CD14-positive monocyte (primary cell): ENCODE data around the gene PARD6B. TPM values are rescaled to one million over a fixed set of nuclear protein-coding genes. Genes with fewer than 3 reads are reported as not detected.

Experiments
- DNase-seq, 3 donors: peaks; one replicate each; pipeline ENCODE4 v3.0.0-alpha.2; 2011 to 2022
- H2AFZ ChIP-seq: 2 replicates; pipeline ENCODE4 v1.6.0; 2012; ENCODE audit warnings: mild to moderate bottlenecking, low read depth, low read length, inconsistent platforms; ENCODE audit not compliant: insufficient read depth, poor library complexity, severe bottlenecking
- H3K27ac ChIP-seq, 2 donors: 1 replicate in 1 of 2; 2 replicates in 1 of 2; pipeline ENCODE4 v1.5.1; 2012 to 2013; ENCODE audit warnings: low read length in 2 of 2, control low read depth in 1 of 2, inconsistent platforms in 1 of 2, low read depth in 1 of 2, mild to moderate bottlenecking in 1 of 2
- H3K27me3 ChIP-seq, 2 donors: one replicate each; pipeline versions ENCODE4 v1.6.0 to v1.6.1; 2011 to 2013; ENCODE audit warnings: low read length in 2 of 2; ENCODE audit not compliant: control insufficient read depth in 2 of 2, insufficient read depth in 2 of 2
- H3K36me3 ChIP-seq, 2 donors: replicated peaks in 1 of 2; 1 replicate in 1 of 2; 2 replicates in 1 of 2; pipeline versions ENCODE4 v1.5.1 to v1.6.1; 2012 to 2013; ENCODE audit warnings: low read length in 2 of 2, control low read depth in 1 of 2, inconsistent platforms in 1 of 2, mild to moderate bottlenecking in 1 of 2; ENCODE audit not compliant: insufficient read depth in 2 of 2, control insufficient read depth in 1 of 2
- H3K4me1 ChIP-seq, 2 donors: 1 replicate in 1 of 2; 2 replicates in 1 of 2; pipeline versions ENCODE4 v1.5.1 to v1.6.1; 2012 to 2013; ENCODE audit warnings: low read length in 2 of 2, control low read depth in 1 of 2, inconsistent platforms in 1 of 2, mild to moderate bottlenecking in 1 of 2, moderate library complexity in 1 of 2; ENCODE audit not compliant: insufficient read depth in 2 of 2, control insufficient read depth in 1 of 2
- H3K4me2 ChIP-seq: replicated peaks from 2 replicates; pipeline ENCODE3; 2012; ENCODE audit warnings: low read length, moderate library complexity, mild to moderate bottlenecking; ENCODE audit not compliant: poor library complexity, severe bottlenecking; ENCODE audit errors: extremely low read depth
- H3K4me3 ChIP-seq, 3 experiments: fragments of 200-600 bp in 1 of 3; sonication (generic) in 1 of 3; replicated peaks in 1 of 3; 1 replicate in 2 of 3; 2 replicates in 1 of 3; pipeline ENCODE4 v1.5.1; 2011 to 2013; ENCODE audit warnings: low read length in 3 of 3, mild to moderate bottlenecking in 3 of 3, control low read depth in 2 of 3, low read depth in 2 of 3, inconsistent platforms in 1 of 3, moderate library complexity in 1 of 3
- H3K79me2 ChIP-seq: 2 replicates; pipeline ENCODE4 v1.6.0; 2012; ENCODE audit warnings: mild to moderate bottlenecking, control low read depth, inconsistent platforms, low read length, moderate library complexity; ENCODE audit not compliant: insufficient read depth
- H3K9ac ChIP-seq: 2 replicates; pipeline ENCODE4 v1.6.0; 2017; ENCODE audit warnings: low read length, mild to moderate bottlenecking; ENCODE audit not compliant: insufficient read depth, poor library complexity, severe bottlenecking
- H3K9me3 ChIP-seq, 2 donors: replicated peaks in 1 of 2; 1 replicate in 1 of 2; 2 replicates in 1 of 2; pipeline versions ENCODE4 v1.5.1 to v1.6.1; 2012 to 2013; ENCODE audit warnings: low read length in 2 of 2, control low read depth in 1 of 2; ENCODE audit not compliant: control insufficient read depth in 1 of 2, insufficient read depth in 1 of 2
- H4K20me1 ChIP-seq: 2 replicates; pipeline ENCODE4 v1.6.0; 2012; ENCODE audit warnings: mild to moderate bottlenecking, low read length, control low read depth, moderate library complexity; ENCODE audit not compliant: insufficient read depth
- H3K27ac Mint-ChIP-seq, 7 donors: one replicate each; pipeline ENCODE4 v1.8.0; 2020; ENCODE audit warnings: mild to moderate bottlenecking in 7 of 7, mixed read lengths in 7 of 7, moderate library complexity in 6 of 7, inconsistent platforms in 2 of 7
- H3K27me3 Mint-ChIP-seq, 3 donors: one replicate each; pipeline ENCODE4 v1.8.0; 2021 to 2022; ENCODE audit warnings: low read depth in 3 of 3, mild to moderate bottlenecking in 3 of 3, mixed read lengths in 3 of 3, moderate library complexity in 3 of 3, inconsistent platforms in 1 of 3
- H3K36me3 Mint-ChIP-seq, 2 donors: one replicate each; pipeline ENCODE4 v1.8.0; 2020; ENCODE audit warnings: mixed read lengths in 2 of 2, inconsistent platforms in 1 of 2, mild to moderate bottlenecking in 1 of 2
- H3K4me1 Mint-ChIP-seq: one replicate; pipeline ENCODE4 v1.8.0; 2020; ENCODE audit warnings: mild to moderate bottlenecking, mixed read lengths
- H3K4me3 Mint-ChIP-seq, 2 donors: one replicate each; pipeline ENCODE4 v1.8.0; 2020; ENCODE audit warnings: mild to moderate bottlenecking in 2 of 2, mixed read lengths in 2 of 2, moderate library complexity in 1 of 2
- H3K9me3 Mint-ChIP-seq, 7 donors: one replicate each; pipeline ENCODE4 v1.8.0; 2020 to 2022; ENCODE audit warnings: mixed read lengths in 7 of 7, mild to moderate bottlenecking in 6 of 7, moderate library complexity in 6 of 7, inconsistent platforms in 2 of 7
- CTCF ChIP-seq: fragments of 200-600 bp; IDR thresholded peaks from one replicate; pipeline ENCODE4 v1.8.0; 2022; ENCODE audit warnings: antibody characterized with exemption, mild to moderate bottlenecking
- WGBS: methylation state at CpG from one replicate; pipeline ENCODE4 v1.1.5; 2013; ENCODE audit warnings: missing lambda C conversion rate; ENCODE audit not compliant: insufficient coverage; 5-methylcytosine and 5-hydroxymethylcytosine counted together
- intact Hi-C, 2 donors: fragments of 100-400 bp; cut with micrococcal nuclease; formaldehyde crosslinking; loops; one replicate each; pipeline versions ENCODE4 v1.15.0 to v1.15.1; 2023
- polyA plus RNA-seq, 3 donors: library from polyadenylated mRNA; depleted of rRNA in 1 of 3; unstranded in 2 of 3; stranded (reverse) in 1 of 3; fragments of 300-500 nt in 2 of 3; fragments of >200 nt in 1 of 3; fragmentation: Illumina TruSeq in 2 of 3; gene quantifications; 1 replicate in 2 of 3; 2 replicates in 1 of 3; pipeline ENCODE4 v1.2.3, GENCODE V29; 2012 to 2021

The PARD6B gene
- polyA plus RNA-seq, 3 donors: 0.04 to 0.13 (median 0.13) TPM

- no peak overlapping the region for H3K4me3 ChIP-seq
- no peak overlapping the region for H3K27ac Mint-ChIP-seq
- WGBS: no CpG with 5 or more reads among the region's 8 CpGs
These were observed 22.3 kb upstream of the PARD6B start for GRCh38 chr20:50708845-50709635.

GRCh38 chr20:50709636-50709973 lies 21.8 kb upstream of the PARD6B start:
- Mint-ChIP-seq H3K27me3 (peaks cover 0 to 25% (median 21%) of the 10 kb centered on the region in 3 donors), H3K4me1 (peaks cover 13% of the 10 kb centered on the region), H3K4me3 (no peak overlapping the region), H3K9me3 (peaks cover 0 to 4% (median 0%) of the 10 kb centered on the region in 7 donors), H3K36me3 (no peaks in the 10 kb centered on the region), H3K27ac (no peak overlapping the region)
- Histone ChIP-seq H3K36me3 (no peaks in the 10 kb centered on the region), H3K9me3 (no peaks in the 10 kb centered on the region), H3K4me1 (peaks cover 8 to 9% of the 10 kb centered on the region in 2 donors), H3K79me2 (no peaks in the 10 kb centered on the region), H3K9ac (no peak overlapping the region), H4K20me1 (no peaks in the 10 kb centered on the region), H3K27ac (no peak overlapping the region), H3K4me3 (no peak overlapping the region), H3K27me3 (peaks cover 0 to 3% of the 10 kb centered on the region in 2 donors), H3K4me2 (no peak overlapping the region), H2AFZ (no peak overlapping the region)
- WGBS: 42% methylated on average over 2 of the region's 5 CpGs
- DNase-seq: no peak
- TF ChIP-seq CTCF: no peak
- intact Hi-C loops: no loop called here

More at GRCh38 chr20:50708845-50709635, 22.3 kb upstream of the PARD6B start:
- Histone ChIP-seq H3K36me3 (no peaks in the 10 kb centered on the region), H3K27ac (no peak overlapping the region), H3K9ac (no peak overlapping the region), H3K4me2 (no peak overlapping the region), H4K20me1 (no peaks in the 10 kb centered on the region), H3K79me2 (no peaks in the 10 kb centered on the region), H2AFZ (no peak overlapping the region), H3K9me3 (no peaks in the 10 kb centered on the region), H3K4me1 (peaks cover 8 to 9% of the 10 kb centered on the region in 2 donors), H3K27me3 (peaks cover 0 to 3% of the 10 kb centered on the region in 2 donors)
- Mint-ChIP-seq H3K36me3 (no peaks in the 10 kb centered on the region), H3K9me3 (peaks cover 0 to 4% (median 0%) of the 10 kb centered on the region in 7 donors), H3K4me1 (peaks cover 13% of the 10 kb centered on the region), H3K4me3 (no peak overlapping the region), H3K27me3 (peaks cover 0 to 22% (median 20%) of the 10 kb centered on the region in 3 donors)
- no peak for TF ChIP-seq CTCF
- DNase-seq: no peak
- intact Hi-C loops: no loop called here
